ENCODE results near the gene SLC6A6. TPM values are rescaled to one million over a fixed set of nuclear protein-coding genes. Genes with fewer than 3 reads are reported as not detected.

Gene SLC6A6
- total and polyA plus RNA-seq, 2 donors (not counting 1 experiment from before 2014, with no cell fraction given): 8.9 to 24.0 TPM

- Histone ChIP-seq H3K4me3 (replicated peaks in 1 of 4; ENCODE audit: control extremely low read depth in 1 of 4, insufficient read depth in 1 of 4, low read depth in 3 of 4, low read length in 4 of 4) (no peak overlapping the region), H3K9me3 (ENCODE audit: control insufficient read depth, insufficient read depth, low read depth, low read length) (no peaks in the 10 kb centered on the region), H3K36me3 (ENCODE audit: control insufficient read depth, insufficient read depth, low read length) (peaks cover 2% of the 10 kb centered on the region), H3K4me1 (ENCODE audit: control insufficient read depth, extremely low read depth, insufficient read depth, low read length) (no peaks in the 10 kb centered on the region), H3K27me3 (ENCODE audit: control insufficient read depth, insufficient read depth, low read length) (no peaks in the 10 kb centered on the region), H3K4me2 (ENCODE audit: extremely low read depth, insufficient read depth, low read length) (no peak overlapping the region), H3K27ac (ENCODE audit: insufficient read depth, low read length) (no peak overlapping the region), H3K9ac (ENCODE audit: insufficient read depth, low read length) (no peak overlapping the region), H2AFZ (ENCODE audit: low read length) (no peak overlapping the region), H4K20me1 (ENCODE audit: control insufficient read depth, extremely low read depth, insufficient read depth, low read length) (no peaks in the 10 kb centered on the region), H3K79me2 (ENCODE audit: control insufficient read depth, insufficient read depth, low read length) (no peaks in the 10 kb centered on the region)
- TF ChIP-seq CTCF (conservative IDR thresholded peaks at IDR 0.05 in 1 of 2, IDR thresholded peaks at IDR 0.05 in 1 of 2; ENCODE audit: low read depth in 1 of 2, low read length in 2 of 2) (no peak), EZH2 (IDR thresholded peaks at IDR 0.05; ENCODE audit: low read length, missing control alignments) (no peak)
- no peak for DNase-seq (ENCODE audit: low read depth in 2 of 2)
Measured at GRCh38 chr3:14481646-14482036, 79.2 kb downstream of the SLC6A6 start.

- Histone ChIP-seq H2AFZ (ENCODE audit: low read length) (no peak overlapping the region), H3K9ac (ENCODE audit: insufficient read depth, low read length) (no peak overlapping the region), H3K4me1 (ENCODE audit: control insufficient read depth, extremely low read depth, insufficient read depth, low read length) (no peaks in the 10 kb centered on the region), H3K9me3 (ENCODE audit: control insufficient read depth, insufficient read depth, low read depth, low read length) (no peaks in the 10 kb centered on the region), H3K4me2 (ENCODE audit: extremely low read depth, insufficient read depth, low read length) (no peak overlapping the region), H4K20me1 (ENCODE audit: control insufficient read depth, extremely low read depth, insufficient read depth, low read length) (no peaks in the 10 kb centered on the region), H3K4me3 (replicated peaks in 1 of 4; ENCODE audit: control extremely low read depth in 1 of 4, insufficient read depth in 1 of 4, low read depth in 3 of 4, low read length in 4 of 4) (no peak overlapping the region), H3K27me3 (ENCODE audit: control insufficient read depth, insufficient read depth, low read length) (no peaks in the 10 kb centered on the region), H3K79me2 (ENCODE audit: control insufficient read depth, insufficient read depth, low read length) (no peaks in the 10 kb centered on the region), H3K27ac (ENCODE audit: insufficient read depth, low read length) (no peak overlapping the region), H3K36me3 (ENCODE audit: control insufficient read depth, insufficient read depth, low read length) (peaks cover 2% of the 10 kb centered on the region)
- DNase-seq (ENCODE audit: low read depth in 2 of 2): no peak
- TF ChIP-seq CTCF (conservative IDR thresholded peaks at IDR 0.05 in 1 of 2, IDR thresholded peaks at IDR 0.05 in 1 of 2; ENCODE audit: low read depth in 1 of 2, low read length in 2 of 2): no peak
Measured at GRCh38 chr3:14482271-14482721, 79.9 kb downstream of the SLC6A6 start.

GRCh38 chr3:14483286-14483685 lies 80.9 kb downstream of the SLC6A6 start:
- H3K79me2 ChIP-seq (ENCODE audit: control insufficient read depth, insufficient read depth, low read length): no peaks in the 10 kb centered on the region
- DNase-seq (ENCODE audit: low read depth in 2 of 2): no peak
- no peak overlapping the region for H3K4me2 ChIP-seq (ENCODE audit: extremely low read depth, insufficient read depth, low read length)
- no peaks in the 10 kb centered on the region for H3K36me3 ChIP-seq (ENCODE audit: control insufficient read depth, insufficient read depth, low read length)
- no peak for TF ChIP-seq EZH2 (IDR thresholded peaks at IDR 0.05; ENCODE audit: low read length, missing control alignments)
- no peak for TF ChIP-seq CTCF (conservative IDR thresholded peaks at IDR 0.05 in 1 of 2, IDR thresholded peaks at IDR 0.05 in 1 of 2; ENCODE audit: low read depth in 1 of 2, low read length in 2 of 2)
- H4K20me1 ChIP-seq (ENCODE audit: control insufficient read depth, extremely low read depth, insufficient read depth, low read length): no peaks in the 10 kb centered on the region
- no peak overlapping the region for H3K9ac ChIP-seq (ENCODE audit: insufficient read depth, low read length)
- H3K9me3 ChIP-seq (ENCODE audit: control insufficient read depth, insufficient read depth, low read depth, low read length): no peaks in the 10 kb centered on the region
- H2AFZ ChIP-seq (ENCODE audit: low read length): no peak overlapping the region
- no peak overlapping the region for H3K27ac ChIP-seq (ENCODE audit: insufficient read depth, low read length)
- H3K27me3 ChIP-seq (ENCODE audit: control insufficient read depth, insufficient read depth, low read length): no peaks in the 10 kb centered on the region
- H3K4me1 ChIP-seq (ENCODE audit: control insufficient read depth, extremely low read depth, insufficient read depth, low read length): no peaks in the 10 kb centered on the region
- H3K4me3 ChIP-seq (replicated peaks in 1 of 4; ENCODE audit: control extremely low read depth in 1 of 4, insufficient read depth in 1 of 4, low read depth in 3 of 4, low read length in 4 of 4): no peak overlapping the region
